Sigmoid colon (tissue), 7 donors: ENCODE data around the gene GRK1. TPM values are rescaled to one million over a fixed set of nuclear protein-coding genes. Genes with fewer than 3 reads are reported as not detected.
A peak's percentile ranks its signal among the peaks of the same experiment; 100 is the strongest.

Experiments used
- DNase-seq: peaks from one replicate; pipeline ENCODE4 v3.0.0-alpha.2; 2019
- H3K27ac ChIP-seq, 4 donors: fragments of 200-600 bp; sonication (generic); one replicate each; pipeline ENCODE4 v1.5.1; 2016 to 2019; ENCODE audit warnings: mild to moderate bottlenecking in 1 of 4
- H3K27me3 ChIP-seq, 3 donors: fragments of 200-600 bp; sonication (generic); one replicate each; pipeline ENCODE4 v1.5.1; 2019; ENCODE audit warnings: mild to moderate bottlenecking in 1 of 3
- H3K36me3 ChIP-seq, 4 donors: fragments of 200-600 bp; sonication (generic); one replicate each; pipeline ENCODE4 v1.5.1; 2016 to 2019
- H3K4me1 ChIP-seq, 4 donors: fragments of 200-600 bp; sonication (generic); one replicate each; pipeline ENCODE4 v1.5.1; 2017 to 2019
- H3K4me3 ChIP-seq, 4 donors: fragments of 200-600 bp; sonication (generic); one replicate each; pipeline ENCODE4 v1.5.1; 2017 to 2019; ENCODE audit warnings: mild to moderate bottlenecking in 2 of 4, moderate library complexity in 1 of 4
- H3K9me3 ChIP-seq, 4 donors: fragments of 200-600 bp in 3 of 4; sonication (generic) in 3 of 4; one replicate each; pipeline versions ENCODE4 v1.5.1 to v1.6.1; 2013 to 2019
- CTCF ChIP-seq, 4 experiments: fragments of 450-650 bp in 3 of 4; fragments of 200-600 bp in 1 of 4; IDR thresholded peaks; one replicate each; pipeline ENCODE4 v1.5.1; 2016 to 2019; ENCODE audit warnings: antibody characterized with exemption in 4 of 4, mild to moderate bottlenecking in 3 of 4, moderate library complexity in 2 of 4
- EP300 ChIP-seq, 4 donors: sonication (generic); formaldehyde crosslinking; IDR thresholded peaks; one replicate each; pipeline ENCODE4 v1.6.1; 2017; ENCODE audit warnings: antibody characterized with exemption in 4 of 4
- POLR2A ChIP-seq, 2 donors: fragments of 450-650 bp; IDR thresholded peaks; one replicate each; pipeline ENCODE4 v1.6.1; 2016; ENCODE audit warnings: antibody characterized with exemption in 2 of 2, mild to moderate bottlenecking in 2 of 2, moderate library complexity in 2 of 2
- POLR2AphosphoS5 ChIP-seq, 4 donors: sonication (generic); formaldehyde crosslinking; IDR thresholded peaks; one replicate each; pipeline ENCODE4 v1.6.1; 2017; ENCODE audit warnings: antibody characterized with exemption in 4 of 4
- WGBS, 2 donors: extraction: QIAGEN DNeasy Blood & Tissue Kit; methylation state at CpG; one replicate each; pipeline ENCODE4 v1.1.7; 2013; 5-methylcytosine and 5-hydroxymethylcytosine counted together
- intact Hi-C: fragments of 100-400 bp; cut with DNase I; formaldehyde crosslinking; loops from one replicate; pipeline ENCODE4 v1.15.1; 2023
- polyA plus RNA-seq, 3 donors: library from polyadenylated mRNA; stranded (reverse); fragments of 200-250 nt; gene quantifications; one replicate each; pipeline ENCODE4 v1.2.3, GENCODE V29; 2013
- total RNA-seq, 4 donors: library from RNA; depleted of rRNA; stranded (reverse); fragments of >200 nt; gene quantifications; one replicate each; pipeline ENCODE4 v1.1.0, GENCODE V29; 2016
- donor health status: healthy with polysubstance abuse.
- donor health status: Bipolar disorder and iron deficiency.
- donor health status: healthy.

GRK1 gene
- total and polyA plus RNA-seq, 7 donors, result 0.10 to 0.28 TPM; not detected in 5

- no peak overlapping the region for H3K27ac ChIP-seq
- H3K4me1 ChIP-seq, result peaks cover 0 to 14% (median 4%) of the 10 kb centered on the region in 4 donors
- 97 to 98% methylated on average over 25 of the region's 25 CpGs for WGBS, 2 donors
- peaks cover 17 to 90% (median 34%) of the 10 kb centered on the region in 4 donors for H3K36me3 ChIP-seq
- no peaks in the 10 kb centered on the region for H3K9me3 ChIP-seq
- H3K4me3 ChIP-seq, result no peak overlapping the region
- DNase-seq, result peak; percentile 34
- no peaks in the 10 kb centered on the region for H3K27me3 ChIP-seq
- intact Hi-C loops, result no loop called here
- TF ChIP-seq EP300 (IDR thresholded peaks at IDR 0.05) (no peak), POLR2AphosphoS5 (IDR thresholded peaks at IDR 0.05) (no peak)
These were observed 31.3 kb upstream of the GRK1 start for GRCh38 chr13:113635709-113636108.

- no peak overlapping the region for H3K27ac ChIP-seq
- intact Hi-C loops, result no loop called here
- 97% methylated on average over 24 of the region's 24 CpGs for WGBS, 2 donors
- H3K4me1 ChIP-seq, result peaks cover 0 to 14% (median 4%) of the 10 kb centered on the region in 4 donors
- TF ChIP-seq POLR2AphosphoS5 (IDR thresholded peaks at IDR 0.05), result no peak
- no peak for TF ChIP-seq POLR2A (IDR thresholded peaks at IDR 0.05)
- TF ChIP-seq CTCF (IDR thresholded peaks at IDR 0.05), result no peak
- no peak for TF ChIP-seq EP300 (IDR thresholded peaks at IDR 0.05)
- peaks cover 17 to 89% (median 34%) of the 10 kb centered on the region in 4 donors for H3K36me3 ChIP-seq
- no peak overlapping the region for H3K4me3 ChIP-seq
- H3K27me3 ChIP-seq, result no peaks in the 10 kb centered on the region
- peak; percentile 58 for DNase-seq
- no peaks in the 10 kb centered on the region for H3K9me3 ChIP-seq
These were observed 30.6 kb upstream of the GRK1 start for GRCh38 chr13:113636266-113636963.

DNA sequence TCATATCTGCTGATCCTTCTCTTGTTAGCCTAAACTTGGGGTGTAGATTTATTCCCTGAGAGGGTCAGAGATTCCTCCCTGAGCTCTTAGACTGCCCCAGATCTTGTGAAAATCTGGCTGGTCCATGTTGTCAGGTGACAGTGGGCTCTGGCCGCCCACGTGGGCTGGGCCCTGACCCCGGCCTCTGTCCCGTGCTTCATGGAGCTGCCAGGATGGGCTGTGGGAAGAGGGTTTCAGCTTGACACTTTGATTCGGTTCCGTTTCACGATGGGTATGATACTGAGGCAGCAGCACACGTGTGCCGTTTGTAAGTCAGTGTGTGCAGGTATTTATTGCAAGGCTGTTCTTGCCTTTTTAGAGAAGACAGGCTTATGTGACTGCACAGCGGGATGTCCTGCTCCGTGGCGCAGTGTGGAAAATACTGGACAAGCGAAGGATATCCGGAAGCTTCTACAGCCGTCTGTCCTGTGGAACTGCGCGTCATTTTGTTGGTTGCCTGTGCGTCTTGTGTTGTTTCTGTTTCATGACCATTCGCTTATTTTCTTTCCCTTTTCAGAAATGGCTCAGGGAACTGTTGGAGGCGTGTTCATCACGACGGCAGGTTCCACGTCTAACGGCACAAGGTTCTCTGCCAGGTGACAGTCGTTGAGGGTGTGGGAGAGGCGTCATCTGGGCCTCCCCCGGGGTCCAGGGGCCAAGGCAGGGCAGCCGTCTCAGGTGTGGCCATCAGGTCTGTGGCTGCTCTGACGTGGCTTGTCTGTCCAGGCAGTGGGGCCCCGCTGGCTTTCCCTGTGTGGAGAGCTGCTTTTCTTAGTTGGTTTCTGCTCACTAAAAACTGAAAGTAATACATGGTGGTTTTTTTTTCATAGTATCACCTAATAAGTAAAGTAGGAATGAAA is 29.5 kb upstream of the GRK1 start:
- H3K36me3 ChIP-seq, result peaks cover 17 to 78% (median 34%) of the 10 kb centered on the region in 4 donors
- DNase-seq, result peak; percentile 36
- TF ChIP-seq POLR2AphosphoS5 (IDR thresholded peaks at IDR 0.05) (no peak), EP300 (IDR thresholded peaks at IDR 0.05) (no peak), POLR2A (IDR thresholded peaks at IDR 0.05) (no peak), CTCF (IDR thresholded peaks at IDR 0.05) (no peak)

GRCh38 chr13:113638173-113638746 is 28.8 kb upstream of the GRK1 start:
- 97 to 98% methylated on average over 37 of the region's 37 CpGs for WGBS, 2 donors
- intact Hi-C loops, result no loop called here
- Histone ChIP-seq H3K4me3 (no peak overlapping the region), H3K27ac (no peak overlapping the region), H3K36me3 (peaks cover 17 to 70% (median 34%) of the 10 kb centered on the region in 4 donors), H3K9me3 (no peaks in the 10 kb centered on the region), H3K4me1 (peaks cover 0 to 14% (median 4%) of the 10 kb centered on the region in 4 donors), H3K27me3 (no peaks in the 10 kb centered on the region)
- peak; percentile 28 for DNase-seq
- TF ChIP-seq CTCF (IDR thresholded peaks at IDR 0.05) (no peak), EP300 (IDR thresholded peaks at IDR 0.05) (no peak), POLR2A (IDR thresholded peaks at IDR 0.05) (no peak), POLR2AphosphoS5 (IDR thresholded peaks at IDR 0.05) (no peak)

More for the DNA sequence above, 29.5 kb upstream of the GRK1 start:
- H3K27ac ChIP-seq, result no peak overlapping the region
- H3K4me3 ChIP-seq, result no peak overlapping the region
- WGBS, 2 donors, result 95% methylated on average over 30 of the region's 30 CpGs
- H3K9me3 ChIP-seq, result no peaks in the 10 kb centered on the region
- H3K4me1 ChIP-seq, result peaks cover 0 to 14% (median 4%) of the 10 kb centered on the region in 4 donors
- H3K27me3 ChIP-seq, result no peaks in the 10 kb centered on the region
- intact Hi-C loops, result no loop called here
